AML-193 (cell line): Measurements from ENCODE around the gene MRNIP.

ENCODE experiments used
- DNase-seq, 2 experiments: peaks; one replicate each; lab custom pipeline; 2025; lab: John Stamatoyannopoulos, UW

Gene MRNIP

DNA sequence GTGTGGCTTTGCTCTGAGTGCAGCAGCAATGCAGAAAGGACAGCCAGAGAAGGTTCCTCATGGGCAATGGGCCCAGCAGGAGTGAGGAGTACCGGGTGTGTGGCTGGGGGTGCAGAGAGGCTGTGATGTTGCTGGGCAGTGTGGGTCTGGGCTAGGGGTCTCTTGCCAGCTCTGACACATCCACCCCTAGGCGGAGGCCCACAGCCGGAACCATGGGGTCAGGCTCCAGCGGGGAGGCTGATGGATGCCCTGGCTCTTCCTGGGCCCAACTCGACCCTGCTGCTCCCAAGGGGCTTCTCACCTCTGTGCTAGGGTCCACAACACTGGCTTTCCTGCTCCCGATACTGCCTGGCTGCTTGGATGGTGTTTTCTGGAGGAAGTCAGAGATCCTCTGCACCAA lies 29.2 kb upstream of the MRNIP start:
- DNase-seq: no peak

DNA sequence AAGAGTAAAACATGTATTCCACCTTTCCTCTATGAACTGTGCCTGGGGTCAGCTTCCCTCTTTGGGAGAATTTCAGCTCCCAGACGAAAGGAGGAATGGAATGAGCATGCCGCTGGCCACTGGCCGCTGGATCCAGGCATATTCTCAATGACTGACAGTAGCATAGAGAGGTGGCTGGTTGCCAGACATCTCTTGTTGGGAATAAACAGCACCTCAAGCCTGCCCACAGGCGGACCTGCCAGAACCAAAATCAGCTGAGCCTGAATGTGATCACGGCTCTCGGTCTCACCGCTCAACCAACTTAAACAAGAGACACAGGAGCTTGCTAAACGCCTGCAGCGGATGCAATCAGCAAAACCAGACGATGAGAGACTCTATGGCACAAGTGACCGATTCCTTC lies 28.5 kb upstream of the MRNIP start:
- no peak for DNase-seq

DNA sequence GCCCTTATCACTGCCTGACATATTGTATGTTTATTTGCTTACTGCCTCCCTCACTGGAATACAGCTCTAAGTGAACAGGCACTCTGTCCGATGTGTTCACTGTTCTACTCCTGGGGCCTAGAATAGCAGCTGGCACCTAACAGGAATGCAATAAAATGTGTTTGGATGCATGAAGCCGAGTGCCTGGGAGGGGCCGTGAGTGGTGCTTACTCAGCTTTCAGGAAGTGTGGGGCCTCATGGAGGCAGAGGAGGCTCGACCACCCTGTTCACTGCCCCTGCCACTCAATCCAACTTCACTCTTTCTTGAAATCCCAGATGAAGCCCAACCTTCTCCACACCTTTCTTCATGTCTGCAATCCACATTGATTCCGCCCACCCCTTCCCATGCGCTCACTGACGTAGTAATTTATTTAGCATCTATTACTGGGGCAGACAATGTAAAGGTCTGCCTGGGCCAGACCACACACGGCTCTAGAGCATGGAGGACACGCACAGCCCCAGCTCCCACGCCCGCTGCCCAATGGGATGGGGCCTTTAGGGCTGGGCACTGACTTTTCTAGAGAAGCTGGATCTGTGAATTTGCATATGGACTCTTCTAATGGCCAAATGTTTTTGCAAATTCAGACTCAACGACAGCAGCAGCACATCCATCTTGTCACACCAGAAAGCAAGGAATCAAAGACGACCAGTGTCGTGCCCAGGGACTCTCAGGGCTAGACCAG lies 27.7 kb upstream of the MRNIP start:
- DNase-seq: no peak

DNA sequence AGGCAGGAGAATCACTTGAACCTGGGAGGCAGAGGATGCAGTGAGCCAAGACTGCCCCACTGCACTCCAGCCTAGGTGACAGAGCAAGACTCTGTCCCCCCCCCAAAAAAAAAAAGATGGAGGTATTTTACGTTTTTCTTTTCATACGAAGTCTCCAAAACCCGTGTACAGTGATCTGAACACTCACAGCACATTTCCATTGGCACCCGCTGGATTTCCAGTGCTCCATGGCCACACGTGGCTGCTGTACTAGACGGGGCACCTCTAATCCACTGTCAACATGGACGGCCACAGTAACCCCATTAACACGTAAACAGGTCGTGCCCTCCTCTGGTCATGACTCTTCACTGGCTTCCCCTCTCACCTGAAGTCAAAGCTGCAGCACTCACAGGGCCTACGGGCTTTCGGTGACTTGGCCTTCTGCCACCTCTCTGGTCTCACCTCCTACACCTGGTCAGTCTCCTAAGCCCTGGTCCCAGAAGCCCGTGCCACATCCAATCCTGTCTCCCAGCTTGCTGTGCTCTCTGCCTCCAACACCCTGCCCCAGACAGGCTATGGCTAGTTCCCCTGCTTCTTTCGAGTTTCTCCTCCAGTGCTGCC lies 27.0 kb upstream of the MRNIP start:
- DNase-seq: no peak

DNA sequence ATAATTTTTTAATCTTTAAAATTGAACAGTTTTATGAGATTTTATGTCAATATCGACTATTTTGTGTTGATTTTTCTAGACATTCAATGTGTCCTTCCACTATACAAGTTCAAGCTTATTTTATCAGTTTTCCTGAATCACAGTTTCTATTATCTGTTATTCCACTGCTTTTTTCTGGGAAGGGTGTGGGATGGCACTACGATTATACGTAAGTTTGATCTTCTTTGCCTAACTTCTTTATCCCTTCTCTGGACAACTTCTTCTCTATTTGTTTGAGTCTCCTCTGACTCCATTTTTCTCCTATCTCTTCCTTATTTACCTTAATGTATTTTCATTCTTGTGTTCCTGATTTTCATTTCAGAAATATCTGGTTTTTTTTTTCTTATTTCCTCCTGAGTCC lies 24.5 kb upstream of the MRNIP start:
- no peak for DNase-seq

DNA sequence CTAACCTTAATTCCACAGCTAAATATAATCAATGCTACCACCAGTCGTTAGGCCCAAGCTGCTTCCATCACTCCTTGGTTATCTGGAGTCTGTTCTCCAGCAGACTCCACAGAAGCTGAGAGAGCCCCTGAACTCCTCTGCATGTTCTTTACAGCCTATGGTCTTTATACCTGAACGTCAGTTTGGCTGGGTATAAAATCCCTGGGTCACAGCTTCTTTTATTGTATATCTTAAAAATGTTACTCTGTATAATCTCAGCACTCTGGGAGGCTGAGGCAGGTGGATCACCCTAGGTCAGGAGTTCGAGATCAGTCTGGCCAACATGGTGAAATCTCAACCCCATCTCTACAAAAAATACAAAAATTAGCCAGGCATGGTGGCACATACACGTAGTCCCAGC lies 23.7 kb upstream of the MRNIP start:
- no peak for DNase-seq

DNA sequence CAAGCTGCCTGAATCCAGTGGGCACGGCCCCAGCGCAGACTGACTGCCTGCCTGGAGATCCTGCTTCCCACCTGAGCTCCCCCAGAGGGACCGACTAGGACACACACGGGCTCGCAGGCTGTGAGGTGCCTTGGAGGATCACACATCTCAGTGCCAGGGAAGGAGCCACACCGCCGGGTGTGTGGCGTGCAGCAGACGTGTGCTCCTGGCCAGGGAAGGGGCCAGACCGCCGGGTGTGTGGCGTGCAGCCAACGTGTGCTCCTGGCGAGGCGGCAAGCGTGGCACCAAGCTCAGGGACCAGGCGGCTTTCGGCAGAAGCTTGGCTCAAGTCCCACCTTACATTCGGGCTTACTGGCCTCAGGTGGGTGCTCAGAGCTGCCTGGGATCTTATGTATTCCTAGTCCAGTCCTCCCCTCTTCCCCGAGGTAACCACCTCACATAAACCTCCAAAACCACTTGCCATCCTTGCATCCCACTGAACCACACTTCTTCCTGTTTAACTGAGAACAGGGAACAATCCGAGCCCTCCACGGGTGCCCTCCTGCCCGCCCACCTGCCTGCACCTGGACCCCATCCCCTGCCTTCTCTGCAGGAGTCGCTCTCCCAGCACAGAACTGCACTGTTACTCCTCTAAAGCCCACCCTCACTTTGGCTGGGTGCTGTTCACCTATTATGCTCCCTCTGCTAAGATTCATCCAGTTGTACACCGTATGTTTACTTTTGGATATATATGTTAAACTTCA lies 22.4 kb upstream of the MRNIP start:
- no peak for DNase-seq

DNA sequence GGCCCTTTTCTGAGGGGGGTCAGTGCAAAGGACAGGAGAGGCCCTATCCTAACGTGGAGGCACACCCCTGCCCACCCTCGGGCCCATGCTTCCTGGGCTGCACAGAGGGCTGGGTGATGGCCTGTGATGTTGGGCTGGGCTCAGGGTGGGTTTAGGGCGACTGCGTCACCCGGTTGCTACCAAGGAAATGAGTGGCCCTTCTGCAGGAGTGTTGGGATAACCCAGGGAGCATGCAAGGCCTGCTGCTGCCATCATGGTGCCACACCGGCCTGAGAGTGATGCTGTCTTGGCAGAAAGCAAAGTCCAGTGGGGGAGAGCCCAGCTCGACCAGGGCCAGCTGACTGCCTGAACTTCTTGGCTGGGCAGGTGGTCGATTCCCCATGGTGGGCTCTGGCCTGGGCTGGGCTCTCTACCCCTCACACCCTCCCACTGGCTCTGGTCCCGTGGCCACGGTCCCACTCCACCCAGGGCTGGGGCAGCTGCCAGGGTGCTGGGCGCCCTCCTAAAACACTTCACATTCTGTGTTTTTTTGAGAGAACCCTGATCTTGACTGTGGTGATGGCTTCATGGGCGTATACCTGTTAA lies 21.5 kb upstream of the MRNIP start:
- no peak for DNase-seq

DNA sequence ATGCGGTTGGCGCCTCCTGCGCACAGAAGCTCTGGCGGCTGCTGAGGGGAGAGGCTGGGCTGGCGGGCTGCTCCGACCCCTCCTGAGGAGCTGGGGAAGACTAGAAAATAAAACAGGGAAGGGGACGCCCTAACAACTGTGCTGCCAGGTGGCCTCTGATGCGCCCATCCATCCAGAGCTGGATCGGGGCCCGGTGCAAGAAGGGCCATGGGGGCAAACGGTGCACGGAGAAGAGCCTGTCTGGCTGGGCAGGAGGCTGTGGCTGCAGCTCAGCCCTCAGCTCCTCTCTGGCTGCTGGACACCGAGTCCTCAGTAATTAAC lies 21.0 kb upstream of the MRNIP start:
- no peak for DNase-seq

DNA sequence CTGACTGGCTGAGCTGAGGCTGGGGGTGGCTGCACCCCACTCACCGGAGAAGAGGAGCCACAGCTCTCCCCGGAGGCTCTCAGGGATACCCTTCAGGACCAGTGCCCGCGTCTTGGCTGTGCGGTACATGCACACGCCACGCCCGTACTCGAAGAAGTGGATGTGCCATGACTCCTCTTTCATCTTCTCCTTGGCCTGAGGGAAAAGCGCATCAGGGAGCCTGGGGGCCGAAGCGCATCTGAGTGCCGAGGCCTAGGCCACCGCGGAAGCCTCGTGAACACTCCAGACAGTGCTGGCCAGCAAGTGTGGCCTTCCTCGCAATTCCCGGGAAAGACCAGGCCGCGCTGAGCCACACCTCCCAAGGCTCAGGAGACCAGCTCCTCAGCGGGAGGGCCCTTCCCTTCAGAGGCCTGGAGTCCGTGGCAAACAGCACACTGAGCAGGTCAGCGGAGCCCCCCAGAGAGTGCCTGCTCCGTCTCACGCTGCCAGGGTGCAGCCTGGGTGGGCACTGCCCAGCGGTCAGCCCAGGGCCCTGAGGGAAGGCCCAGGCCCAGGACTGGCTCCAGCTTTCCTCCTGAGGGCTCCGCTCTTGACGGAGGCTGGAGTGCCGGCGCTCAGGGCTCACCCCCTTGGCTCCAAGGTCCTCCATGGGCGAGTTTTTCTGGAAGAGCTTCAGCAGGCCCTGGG lies 20.5 kb upstream of the MRNIP start:
- no peak for DNase-seq

DNA sequence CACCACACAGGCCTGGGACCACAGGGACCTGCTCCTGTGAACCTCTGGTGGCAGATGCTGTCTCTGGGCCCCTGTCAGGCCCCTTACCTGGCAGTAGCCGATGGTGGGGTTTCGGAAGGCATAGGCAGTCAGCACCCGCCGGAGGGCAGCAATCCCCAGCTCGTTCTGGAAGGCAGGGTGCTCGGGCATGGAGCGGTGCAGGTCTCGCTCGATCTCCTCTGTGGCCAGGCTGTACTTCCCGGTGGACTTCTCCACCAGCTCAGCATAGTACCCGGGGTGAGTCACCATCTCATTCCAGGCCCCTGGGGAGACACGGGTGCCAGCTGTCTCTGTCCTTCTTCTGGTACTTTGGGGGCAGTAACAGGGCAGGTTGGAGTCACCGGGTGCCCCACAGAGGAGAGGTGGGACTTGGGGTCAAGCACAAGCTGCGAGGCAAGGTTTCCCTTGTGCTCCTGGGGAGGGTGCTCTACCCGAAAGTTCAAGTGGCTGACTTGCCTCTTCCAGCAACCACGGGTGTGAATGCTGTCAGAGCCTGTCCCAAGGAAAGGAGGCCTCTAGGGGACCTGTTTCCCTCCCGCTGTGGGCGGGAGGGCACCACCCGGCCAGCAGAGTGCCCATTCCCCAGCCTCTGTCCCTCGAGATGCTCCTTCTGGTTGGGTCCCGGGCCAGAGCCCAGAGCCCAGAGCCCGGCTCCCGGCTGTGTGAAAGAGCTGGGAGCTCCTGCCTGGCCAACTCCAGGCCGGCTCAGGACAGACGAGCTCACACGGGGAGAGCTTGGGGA lies 19.8 kb upstream of the MRNIP start:
- no peak for DNase-seq

DNA sequence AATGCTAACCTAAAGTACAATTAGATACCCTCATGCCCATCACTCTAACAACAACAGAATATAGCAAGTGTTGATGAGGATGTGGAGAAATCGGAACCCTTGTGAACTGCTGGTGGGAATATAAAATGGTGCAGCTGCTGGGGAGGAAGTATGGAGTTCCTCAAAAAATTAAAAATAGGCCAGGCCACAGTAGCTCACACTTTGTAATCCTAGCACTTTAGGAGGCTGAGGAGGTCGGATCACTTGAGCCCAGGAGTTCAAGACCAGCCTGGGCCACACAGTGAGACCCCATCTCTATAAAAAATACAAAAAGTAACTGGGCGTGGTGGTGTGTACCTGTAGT lies 18.0 kb upstream of the MRNIP start:
- no peak for DNase-seq

DNA sequence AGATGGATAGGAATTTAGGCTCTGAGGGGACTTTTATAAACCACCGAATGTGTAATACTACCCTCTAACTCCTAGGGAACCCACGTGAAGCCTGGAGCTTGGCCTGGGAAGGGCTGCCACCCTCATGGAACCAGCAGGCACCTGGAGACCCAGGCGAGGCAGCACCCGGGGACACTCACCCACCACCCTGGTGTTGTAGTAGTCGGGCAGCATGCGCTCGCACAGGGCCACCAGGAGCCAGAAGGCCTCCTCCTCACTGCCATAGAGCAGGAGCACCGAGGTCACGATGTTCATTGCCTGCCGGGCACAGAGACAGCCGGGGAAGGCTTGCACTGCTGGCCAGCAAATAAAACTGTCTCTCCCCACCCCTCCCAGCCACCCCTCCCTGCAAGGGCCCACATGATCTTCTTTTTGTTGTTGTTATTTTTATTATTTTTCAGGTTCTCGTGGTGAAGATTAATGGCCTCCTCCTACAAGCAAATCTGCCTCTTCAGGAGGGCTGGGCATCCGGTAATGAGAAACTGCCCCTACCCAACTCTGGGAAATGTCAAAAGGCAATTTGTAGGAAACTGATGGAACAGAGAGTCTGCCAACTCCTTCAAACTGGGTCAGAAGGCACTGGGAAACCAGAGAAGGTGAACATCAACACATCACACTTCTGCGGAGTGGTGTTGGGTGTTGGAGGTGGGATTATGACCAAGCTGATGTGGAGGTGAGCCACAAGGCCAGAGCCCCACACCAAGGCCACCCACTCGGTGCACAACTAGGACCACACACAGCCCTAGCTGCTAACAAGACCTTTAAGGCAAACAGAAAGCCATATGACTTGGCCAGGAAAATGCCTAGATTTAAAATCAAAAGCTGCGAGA lies 17.4 kb upstream of the MRNIP start:
- DNase-seq: no peak

DNA sequence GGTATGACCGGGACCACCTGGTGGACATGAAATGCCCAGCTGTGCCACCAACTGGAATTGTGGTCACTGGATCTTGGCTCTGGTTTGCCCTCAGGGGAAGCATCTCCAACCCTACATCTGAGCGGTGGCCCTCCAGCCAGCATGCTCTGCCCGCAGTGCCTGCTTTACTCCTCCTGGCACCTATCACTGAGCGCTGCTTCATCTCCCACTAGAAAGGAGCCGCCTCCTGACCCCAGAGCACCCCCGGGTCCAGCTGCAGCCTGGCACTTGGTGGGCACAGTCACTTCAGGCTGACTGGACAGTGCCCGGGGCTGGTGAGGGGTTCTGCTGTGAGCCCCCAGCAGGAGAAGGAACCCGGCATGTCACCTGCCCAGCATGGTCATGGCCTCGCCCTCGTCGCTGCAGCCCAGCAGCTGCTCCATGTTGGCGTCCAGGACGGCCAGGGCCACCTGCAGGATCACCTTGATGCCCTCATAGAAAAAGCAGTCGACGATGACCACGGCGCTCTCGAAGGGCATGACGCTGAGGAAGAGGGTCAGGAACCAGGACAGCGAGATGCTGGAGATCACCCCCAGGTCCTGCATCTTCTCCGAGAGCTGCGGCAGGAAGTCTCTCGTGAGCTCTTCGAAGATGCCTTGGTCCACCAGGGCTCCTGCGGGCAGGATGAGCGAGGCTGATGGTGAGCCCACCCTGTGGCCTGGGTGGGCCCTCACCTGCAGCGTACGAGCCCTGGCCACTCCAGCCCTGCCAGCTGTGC lies 16.1 kb upstream of the MRNIP start:
- DNase-seq: no peak

DNA sequence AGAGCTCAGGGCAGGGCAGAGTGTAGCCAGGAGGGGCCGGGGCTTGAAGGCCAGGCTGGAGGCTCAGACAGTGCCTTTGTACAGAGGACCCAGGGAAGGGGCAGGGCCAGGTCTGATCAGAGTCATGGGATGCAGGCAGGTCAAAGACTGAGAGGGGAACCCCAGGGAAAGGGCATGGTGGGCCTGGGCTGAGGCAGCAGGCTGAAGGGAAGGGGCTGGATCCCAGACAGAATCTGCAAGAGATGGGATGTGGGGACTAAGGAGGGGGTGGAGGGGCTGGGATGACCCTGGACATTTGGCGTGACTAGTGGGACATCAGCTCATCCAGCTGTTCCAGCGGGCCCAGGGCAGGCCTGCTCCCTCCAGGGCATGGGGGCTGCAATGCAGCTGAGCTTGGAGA lies 15.5 kb upstream of the MRNIP start:
- DNase-seq: no peak

DNA sequence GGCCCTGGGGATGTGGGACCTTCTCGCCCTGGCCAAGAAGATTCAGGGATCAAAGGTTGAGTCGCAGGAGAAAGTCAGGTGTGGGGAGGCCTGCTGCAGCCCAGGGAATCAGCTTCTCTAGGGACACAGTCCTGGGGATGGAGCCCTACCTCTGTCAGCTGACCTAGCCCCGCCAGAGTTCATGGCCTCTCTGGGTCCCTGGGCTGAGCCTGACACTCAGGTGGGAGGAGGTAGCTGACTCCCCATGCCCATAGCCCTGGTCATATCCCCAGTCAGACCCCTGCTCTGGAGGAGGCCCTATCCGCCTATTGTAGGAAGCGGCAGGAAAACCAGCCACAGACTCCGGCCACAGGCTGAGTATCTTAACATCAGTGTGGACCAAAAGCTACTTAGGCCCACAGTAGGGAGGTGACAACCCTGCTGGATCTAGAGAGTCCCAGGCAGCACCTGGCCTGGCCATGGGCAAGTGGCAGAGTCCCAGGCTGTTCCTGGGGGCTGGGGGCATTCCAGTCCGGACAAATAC lies 15.0 kb upstream of the MRNIP start:
- DNase-seq: no peak

DNA sequence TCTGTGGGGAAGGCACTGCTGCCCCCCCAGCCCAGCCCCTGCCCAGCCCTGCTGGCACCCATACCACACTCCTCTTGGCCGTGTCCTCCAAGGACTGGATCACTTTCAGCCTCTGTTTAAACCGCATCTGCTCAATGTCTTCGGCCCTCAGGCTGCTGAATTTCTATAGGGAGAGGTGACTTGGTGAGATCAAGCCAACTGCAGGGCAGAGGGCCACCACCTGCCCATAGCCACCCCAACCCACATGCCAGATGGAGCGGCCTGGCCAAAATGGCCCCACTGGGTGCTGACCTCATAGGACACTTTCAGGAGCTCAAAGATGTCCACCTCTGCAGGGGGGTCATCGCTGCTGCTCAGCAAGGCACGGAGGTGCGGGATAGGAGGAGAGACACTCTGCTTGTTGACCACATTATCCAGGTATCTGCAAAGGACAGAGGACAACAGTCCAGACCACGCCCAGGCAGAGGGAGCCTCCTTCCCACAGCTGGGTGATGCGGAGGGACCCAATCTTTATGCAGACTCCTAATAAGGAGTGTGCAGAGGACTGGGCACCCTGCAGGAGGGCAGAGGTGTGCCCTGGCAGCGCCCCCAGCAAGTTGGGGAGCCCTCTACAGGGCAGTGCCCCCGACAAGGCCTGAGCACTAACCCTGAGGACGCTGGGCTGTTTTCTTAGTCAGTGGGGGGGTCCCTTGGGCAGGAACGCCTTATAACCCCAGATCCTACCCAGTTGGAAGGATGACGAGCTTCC lies 14.4 kb upstream of the MRNIP start:
- DNase-seq: no peak

DNA sequence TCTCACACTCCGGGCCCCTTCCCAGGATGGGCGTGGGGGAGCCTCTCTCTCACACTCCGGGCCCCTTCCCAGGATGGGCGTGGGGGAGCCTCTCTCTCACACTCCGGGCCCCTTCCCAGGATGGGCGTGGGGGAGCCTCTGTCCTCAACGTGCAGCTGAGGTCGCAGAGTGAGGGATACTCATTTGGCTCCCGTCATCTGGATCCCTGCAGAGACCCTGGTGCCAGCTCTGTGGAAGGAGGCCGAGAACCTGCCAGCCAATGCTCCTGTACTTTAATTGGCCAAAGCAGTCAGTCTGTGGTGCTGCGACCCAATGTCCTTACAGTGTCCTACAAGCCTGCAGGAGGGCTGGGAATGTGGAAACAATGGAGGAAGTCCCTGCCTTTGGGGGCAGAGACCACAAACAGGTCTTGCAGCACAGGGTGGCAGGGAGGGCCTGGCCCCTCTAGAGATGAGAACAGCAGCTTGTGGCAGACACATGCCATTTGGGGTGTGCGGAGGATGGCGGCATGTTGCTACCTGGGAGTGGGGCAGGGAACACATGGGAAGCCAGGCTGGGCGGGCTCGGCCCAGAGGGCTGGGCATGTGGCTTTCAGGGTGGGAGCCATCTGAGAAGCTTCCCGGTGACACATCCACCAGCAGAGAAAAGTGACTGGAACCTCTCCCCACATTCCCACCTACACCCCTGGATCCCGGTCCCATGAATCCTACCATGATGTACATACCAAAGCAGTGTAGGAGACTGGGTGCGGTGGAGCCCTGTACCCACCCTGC lies 13.6 kb upstream of the MRNIP start:
- DNase-seq: no peak
